H1 (cell line): ENCODE data around the gene ASIC2. TPM values are rescaled to one million over a fixed set of nuclear protein-coding genes. Genes with fewer than 3 reads are reported as not detected.

ENCODE experiments used
- CTCF ChIA-PET: fragments of 300-600 bp; sonication (Branson Sonifier 250); formaldehyde crosslinking; loops from one replicate; lab custom pipeline; 2021; ENCODE audit not compliant: partially characterized antibody; lab: Charles Lee
- POLR2A ChIA-PET: fragments of 300-600 bp; sonication (Branson Sonifier 250); formaldehyde crosslinking; loops from one replicate; lab custom pipeline; 2021; ENCODE audit warnings: inconsistent platforms; ENCODE audit not compliant: partially characterized antibody; lab: Charles Lee
- DNase-seq, 2 experiments: peaks; one replicate each; pipeline versions ENCODE4 v3.0.0 to v3.0.0-alpha.2; 2010 to 2022; ENCODE audit warnings: low spot score in 2 of 2, low read depth in 1 of 2, mixed read lengths in 1 of 2
- FAIRE-seq: peaks from 2 replicates; lab custom pipeline; 2011; peaks lifted over from hg19 to GRCh38; lab: Jason Lieb, UNC
- H2AFZ ChIP-seq: 2 replicates; pipeline ENCODE4 v1.8.1; 2012; ENCODE audit warnings: low read length, inconsistent platforms
- H2AK5ac ChIP-seq: 2 replicates; pipeline ENCODE4 v1.6.1; 2013; ENCODE audit warnings: low read depth, low read length
- H2BK120ac ChIP-seq: replicated peaks from 2 replicates; pipeline ENCODE3; 2013; ENCODE audit warnings: low read depth, low read length, inconsistent platforms
- H2BK12ac ChIP-seq: 2 replicates; pipeline ENCODE4 v1.6.1; 2013; ENCODE audit warnings: low read depth, low read length
- H2BK15ac ChIP-seq: 2 replicates; pipeline ENCODE4 v1.6.1; 2013; ENCODE audit warnings: low read length
- H2BK20ac ChIP-seq: 2 replicates; pipeline ENCODE4 v1.6.1; 2013; ENCODE audit warnings: low read length
- H2BK5ac ChIP-seq: 2 replicates; pipeline ENCODE4 v1.6.1; 2013; ENCODE audit warnings: low read depth, low read length
- H3K14ac ChIP-seq: 2 replicates; pipeline ENCODE4 v1.6.1; 2013; ENCODE audit warnings: inconsistent platforms; ENCODE audit not compliant: insufficient read length
- H3K18ac ChIP-seq: 2 replicates; pipeline ENCODE4 v1.6.1; 2013; ENCODE audit warnings: low read length; ENCODE audit errors: extremely low read depth
- H3K23ac ChIP-seq: 2 replicates; pipeline ENCODE4 v1.6.1; 2013; ENCODE audit warnings: inconsistent platforms; ENCODE audit not compliant: insufficient read length
- H3K23me2 ChIP-seq: 2 replicates; pipeline ENCODE4 v1.6.1; 2013; ENCODE audit warnings: low read depth, low read length
- H3K27ac ChIP-seq: 2 replicates; pipeline ENCODE4 v1.6.1; 2011; ENCODE audit warnings: low read depth, low read length, inconsistent platforms
- H3K27me3 ChIP-seq, 4 experiments: replicated peaks in 1 of 4; 1 replicate in 1 of 4; 2 replicates in 3 of 4; pipeline versions ENCODE4 v1.6.1 to v1.8.1; 2011 to 2013; ENCODE audit warnings: low read length in 3 of 4, mild to moderate bottlenecking in 3 of 4, inconsistent platforms in 2 of 4, mixed read lengths in 2 of 4, moderate library complexity in 1 of 4; ENCODE audit not compliant: control insufficient read depth in 3 of 4, insufficient read depth in 3 of 4; ENCODE audit errors: extremely low read depth in 1 of 4
- H3K36me3 ChIP-seq, 4 experiments: 2 replicates each; pipeline versions ENCODE4 v1.6.1 to v1.8.1; 2011 to 2013; ENCODE audit warnings: mild to moderate bottlenecking in 4 of 4, low read length in 3 of 4, moderate library complexity in 2 of 4, control low read depth in 1 of 4, inconsistent platforms in 1 of 4; ENCODE audit not compliant: insufficient read depth in 4 of 4, control insufficient read depth in 2 of 4
- H3K4ac ChIP-seq: replicated peaks from 2 replicates; pipeline ENCODE3; 2013; ENCODE audit warnings: low read length, low read depth, mixed read lengths, inconsistent platforms; ENCODE audit not compliant: insufficient read length
- H3K4me1 ChIP-seq, 4 experiments: replicated peaks in 1 of 4; 1 replicate in 1 of 4; 2 replicates in 3 of 4; pipeline versions ENCODE4 v1.6.1 to v1.8.1; 2011 to 2013; ENCODE audit warnings: low read length in 3 of 4, inconsistent platforms in 2 of 4, mixed read lengths in 1 of 4; ENCODE audit not compliant: insufficient read depth in 4 of 4, control insufficient read depth in 3 of 4
- H3K4me2 ChIP-seq, 2 experiments: 2 replicates each; pipeline versions ENCODE4 v1.6.1 to v1.8.1; 2011 to 2013; ENCODE audit warnings: low read depth in 2 of 2, low read length in 2 of 2, control low read depth in 1 of 2, inconsistent platforms in 1 of 2, mild to moderate bottlenecking in 1 of 2; ENCODE audit not compliant: insufficient read depth in 1 of 2
- H3K4me3 ChIP-seq, 4 experiments: fragments of 200-600, 300-600 bp in 1 of 4; sonication (generic), shearing (Covaris generic), sonication (Bioruptor Twin) in 1 of 4; 2 replicates each; pipeline versions ENCODE4 v1.5.1 to v1.8.1; 2011 to 2016; ENCODE audit warnings: low read length in 4 of 4, low read depth in 3 of 4, control low read depth in 2 of 4, inconsistent platforms in 2 of 4, mild to moderate bottlenecking in 2 of 4, mixed read lengths in 1 of 4, moderate library complexity in 1 of 4; ENCODE audit not compliant: insufficient read depth in 2 of 4; ENCODE audit errors: extremely low read depth in 1 of 4
- H3K56ac ChIP-seq: replicated peaks from 2 replicates; pipeline ENCODE3; 2013; ENCODE audit warnings: low read depth, mild to moderate bottlenecking, mixed read lengths, low read length, inconsistent platforms; ENCODE audit not compliant: insufficient read length
- H3K79me1 ChIP-seq: 2 replicates; pipeline ENCODE4 v1.6.1; 2013; ENCODE audit warnings: low read depth, low read length, control low read depth
- H3K79me2 ChIP-seq, 2 experiments: 2 replicates each; pipeline versions ENCODE4 v1.6.1 to v1.8.1; 2012 to 2013; ENCODE audit warnings: low read length in 2 of 2, mild to moderate bottlenecking in 2 of 2, inconsistent platforms in 1 of 2; ENCODE audit not compliant: insufficient read depth in 2 of 2, control insufficient read depth in 1 of 2
- H3K9ac ChIP-seq, 4 experiments: replicated peaks in 1 of 4; 1 replicate in 1 of 4; 2 replicates in 3 of 4; pipeline versions ENCODE4 v1.6.1 to v1.8.1; 2011 to 2013; ENCODE audit warnings: low read depth in 3 of 4, low read length in 3 of 4, control low read depth in 2 of 4, mild to moderate bottlenecking in 2 of 4, moderate library complexity in 2 of 4, inconsistent platforms in 1 of 4; ENCODE audit errors: extremely low read depth in 1 of 4
- H3K9me3 ChIP-seq, 2 experiments: 2 replicates each; pipeline versions ENCODE4 v1.6.1 to v1.8.1; 2012 to 2013; ENCODE audit warnings: mild to moderate bottlenecking in 2 of 2, moderate library complexity in 2 of 2, control low read depth in 1 of 2, inconsistent platforms in 1 of 2, low read depth in 1 of 2, low read length in 1 of 2, mixed read lengths in 1 of 2; ENCODE audit not compliant: insufficient read depth in 2 of 2
- H4K20me1 ChIP-seq, 2 experiments: replicated peaks in 1 of 2; 2 replicates each; pipeline versions ENCODE3 to v1.8.1; 2011 to 2013; ENCODE audit warnings: inconsistent platforms in 2 of 2, low read length in 2 of 2, mild to moderate bottlenecking in 1 of 2; ENCODE audit not compliant: insufficient read depth in 2 of 2, control insufficient read depth in 1 of 2
- H4K5ac ChIP-seq: 2 replicates; pipeline ENCODE4 v1.6.1; 2013; ENCODE audit warnings: low read length, low read depth, mixed read lengths, inconsistent platforms; ENCODE audit not compliant: insufficient read length
- H4K8ac ChIP-seq: 2 replicates; pipeline ENCODE4 v1.8.0; 2013; ENCODE audit warnings: mild to moderate bottlenecking, moderate library complexity, low read length, inconsistent platforms; ENCODE audit not compliant: insufficient read depth; ENCODE audit errors: extremely low read depth
- H4K91ac ChIP-seq: replicated peaks from 2 replicates; pipeline ENCODE3; 2013; ENCODE audit warnings: low read length, mixed read lengths, inconsistent platforms; ENCODE audit not compliant: insufficient read length
- CBX8 ChIP-seq: fragments of 300-800, 300-1000 bp; sonication (generic); IDR thresholded peaks from 2 replicates; pipeline ENCODE4 v1.7.1; 2016; ENCODE audit warnings: low read depth, low read length, borderline replicate concordance
- CHD1 ChIP-seq: IDR thresholded peaks from 2 replicates; pipeline ENCODE4 v1.6.1; 2012; ENCODE audit warnings: low read depth, low read length, improper control_type of control experiment
- CREB1 ChIP-seq: IDR thresholded peaks from 2 replicates; pipeline ENCODE4 v1.6.1; 2012; ENCODE audit warnings: inconsistent platforms
- EP300 ChIP-seq, 2 experiments: IDR thresholded peaks; 1 replicate in 1 of 2; 2 replicates in 1 of 2; pipeline ENCODE4 v1.6.1; 2011 to 2012; ENCODE audit warnings: low read depth in 2 of 2, low read length in 2 of 2, mild to moderate bottlenecking in 2 of 2, borderline replicate concordance in 1 of 2, inconsistent platforms in 1 of 2, moderate library complexity in 1 of 2
- KDM5A ChIP-seq: fragments of 200-600 bp; IDR thresholded peaks from 2 replicates; pipeline ENCODE4 v1.7.1; 2012; ENCODE audit warnings: mild to moderate bottlenecking, low read length, inconsistent platforms, mixed read lengths
- NRF1 ChIP-seq: IDR thresholded peaks from 2 replicates; pipeline ENCODE4 v1.6.1; 2011; ENCODE audit warnings: mild to moderate bottlenecking, low read depth, low read length, improper control_type of control experiment
- PHF8 ChIP-seq: fragments of 200-600 bp; sonication (generic); conservative IDR thresholded peaks from 2 replicates; pipeline ENCODE4 v1.7.1; 2012; ENCODE audit warnings: low read depth, mild to moderate bottlenecking, inconsistent platforms, low read length, moderate library complexity
- POLR2AphosphoS5 ChIP-seq: IDR thresholded peaks from 2 replicates; pipeline ENCODE4 v1.6.1; 2011; ENCODE audit warnings: low read depth, low read length
- RAD21 ChIP-seq, 2 experiments: IDR thresholded peaks in 1 of 2; conservative IDR thresholded peaks in 1 of 2; 2 replicates each; pipeline ENCODE4 v1.6.1; 2011; ENCODE audit warnings: low read depth in 2 of 2, low read length in 2 of 2, improper control_type of control experiment in 1 of 2, inconsistent platforms in 1 of 2, mild to moderate bottlenecking in 1 of 2, moderate library complexity in 1 of 2
- RBBP5 ChIP-seq: IDR thresholded peaks from 2 replicates; pipeline ENCODE4 v1.7.1; 2012; ENCODE audit warnings: low read depth, mild to moderate bottlenecking, inconsistent platforms, low read length, moderate library complexity, borderline replicate concordance
- SAP30 ChIP-seq: fragments of 300-600 bp; sonication (generic); IDR thresholded peaks from 2 replicates; pipeline ENCODE4 v1.7.1; 2012; ENCODE audit warnings: low read length, moderate library complexity, mild to moderate bottlenecking, inconsistent platforms; ENCODE audit not compliant: insufficient read depth, insufficient replicate concordance
- SP1 ChIP-seq: IDR thresholded peaks from 2 replicates; pipeline ENCODE4 v1.6.1; 2011; ENCODE audit warnings: low read depth, low read length
- SP4 ChIP-seq: IDR thresholded peaks from 2 replicates; pipeline ENCODE4 v1.6.1; 2012; ENCODE audit warnings: low read length, inconsistent platforms
- TBP ChIP-seq: IDR thresholded peaks from 2 replicates; pipeline ENCODE4 v1.6.1; 2011; ENCODE audit warnings: low read depth, low read length, improper control_type of control experiment
- YY1 ChIP-seq: IDR thresholded peaks from 2 replicates; pipeline ENCODE4 v1.6.1; 2011; ENCODE audit warnings: low read depth, mild to moderate bottlenecking, low read length
- WGBS, 2 experiments: shearing (Covaris generic) in 1 of 2; methylation state at CpG; one replicate each; pipeline versions ENCODE4 v1.1.6 to v1.1.7; 2013 to 2015; ENCODE audit warnings: low lambda C conversion rate in 2 of 2, mixed read lengths in 2 of 2, inconsistent platforms in 1 of 2, low coverage in 1 of 2, missing lambda C conversion rate in 1 of 2; ENCODE audit not compliant: insufficient replicate concordance in 2 of 2, insufficient coverage in 1 of 2, insufficient read length in 1 of 2; ENCODE audit errors: extremely low coverage in 1 of 2, missing lambda C conversion rate in 1 of 2; 5-methylcytosine and 5-hydroxymethylcytosine counted together
- polyA plus RNA-seq, 7 experiments: library from polyadenylated mRNA; depleted of rRNA in 3 of 7; stranded (reverse) in 5 of 7; unstranded in 2 of 7; fragments of >200 nt in 5 of 7; fragments of 200-250 nt in 2 of 7; gene quantifications; 1 replicate in 5 of 7; 2 replicates in 1 of 7; 4 replicates in 1 of 7; pipeline versions ENCODE4 v1.2.1 to v1.2.3, GENCODE V29; 2011 to 2013; ENCODE audit warnings: missing spikeins in 2 of 7, mixed read lengths in 2 of 7
- total RNA-seq: library from RNA; stranded (reverse); fragmentation: NEBNext Ultra II Directional; extraction: Animal tissue kit (Norgen Biotek cat#: 25700); gene quantifications from 2 replicates; pipeline ENCODE4 v1.2.1, GENCODE V29; 2021

Gene ASIC2
- total and polyA plus RNA-seq, 2 of the 8 experiments (the other 6 are each of a cell fraction or from before 2014, with no cell fraction given): 0.86 to 1.2 TPM

DNA sequence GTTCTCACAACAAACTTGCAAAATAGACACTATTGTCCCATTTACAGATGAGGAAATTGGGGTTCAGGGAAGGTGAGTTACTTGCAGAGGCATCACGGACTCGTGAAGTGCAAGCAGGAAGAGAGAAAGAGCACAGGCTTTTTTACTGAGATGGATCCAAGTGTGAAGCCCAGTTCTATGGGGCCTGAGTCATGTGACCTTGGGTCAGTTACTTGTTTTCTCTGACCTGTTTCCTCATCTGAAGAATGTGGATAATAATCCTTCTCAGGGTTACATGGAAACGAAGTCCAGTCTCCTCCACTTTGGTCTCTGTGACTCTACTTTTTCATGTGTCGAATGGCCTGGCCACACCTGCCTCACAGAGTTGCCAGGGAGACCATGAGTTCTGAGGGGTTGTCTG is 167.0 kb downstream of the ASIC2 start:
- Histone ChIP-seq H3K4ac (no peak overlapping the region), H3K27me3 (no peaks in the 10 kb centered on the region; a peak in 1 of 7 replicates), H3K36me3 (no peaks in the 10 kb centered on the region), H3K4me3 (no peak overlapping the region), H2AFZ (no peak overlapping the region), H4K20me1 (no peaks in the 10 kb centered on the region), H2AK5ac (no peak overlapping the region), H3K18ac (no peak overlapping the region), H2BK12ac (no peak overlapping the region), H2BK15ac (no peak overlapping the region), H3K79me1 (no peaks in the 10 kb centered on the region), H3K27ac (no peak overlapping the region), H3K4me1 (no peaks in the 10 kb centered on the region), H3K79me2 (no peaks in the 10 kb centered on the region), H4K8ac (no peak overlapping the region), H3K9me3 (no peaks in the 10 kb centered on the region), H3K9ac (no peak overlapping the region), H3K23me2 (no peaks in the 10 kb centered on the region; the same call in 1 of the 2 replicates), H2BK120ac (no peak overlapping the region), H2BK20ac (no peak overlapping the region), H3K4me2 (no peak overlapping the region), H2BK5ac (no peak overlapping the region), H4K5ac (no peak overlapping the region), H3K14ac (no peak overlapping the region), H4K91ac (no peak overlapping the region), H3K56ac (no peak overlapping the region), H3K23ac (no peak overlapping the region)
- no peak for FAIRE-seq
- no peak for DNase-seq
- CTCF ChIA-PET: interaction anchor here (1.2 kb wide), 2 partner anchors 8 to 33 kb away, joined by 3 read pairs; no protein-coding TSS in a partner anchor
- WGBS, 2 experiments: 93% methylated on average over 4 of the region's 4 CpGs; no CpG with 5 or more reads in 1 of the 2 experiments
- POLR2A ChIA-PET: no interaction called here
- TF ChIP-seq SAP30: no peak
- TF ChIP-seq EP300 (IDR thresholded peaks at IDR 0.05; ENCODE audit: borderline replicate concordance in 1 of 2, low read depth in 2 of 2, low read length in 2 of 2): no peak
- TF ChIP-seq KDM5A: no peak
- no peak for TF ChIP-seq SP4
- TF ChIP-seq RAD21 (IDR thresholded peaks at IDR 0.05 in 1 of 2, conservative IDR thresholded peaks at IDR 0.05 in 1 of 2; ENCODE audit: low read depth in 2 of 2, low read length in 2 of 2): no peak
- TF ChIP-seq SP1: no peak
- no peak for TF ChIP-seq CREB1
- TF ChIP-seq PHF8: no peak
- no peak for TF ChIP-seq TBP
- no peak for TF ChIP-seq YY1
- no peak for TF ChIP-seq POLR2AphosphoS5
- no peak for TF ChIP-seq RBBP5
- TF ChIP-seq CBX8: no peak
- no peak for TF ChIP-seq NRF1
- TF ChIP-seq CHD1: no peak
